ENCODE results near the gene TMPRSS13. TPM values are rescaled to one million over a fixed set of nuclear protein-coding genes. Genes with fewer than 3 reads are reported as not detected.
"Not testable (repeated sequence)": the region's sequence is repeated elsewhere in the genome, so short reads cannot be mapped to it uniquely, and the experiment has no call there.

Gene TMPRSS13
- total RNA-seq, 4 donors from 2014 or later: not detected

GRCh38 chr11:117930668-117931330 lies 1.6 kb upstream of the TMPRSS13 start:
- no peak for DNase-seq (ENCODE audit: extremely low spot score)
- intact Hi-C loops (cut with DNase I): no loop called here
- Histone ChIP-seq H3K36me3 (no peaks in the 10 kb centered on the region), H3K4me3 (no peak overlapping the region), H3K4me1 (peaks cover 0 to 2% (median 0%) of the 10 kb centered on the region in 4 donors), H3K9me3 (no peaks in the 10 kb centered on the region), H3K27ac (replicated peaks in 1 of 4) (no peak overlapping the region), H3K27me3 (peaks cover 0 to 19% (median 0%) of the 10 kb centered on the region in 4 donors)
- TF ChIP-seq POLR2AphosphoS5 (IDR thresholded peaks at IDR 0.05) (no peak), CTCF (IDR thresholded peaks at IDR 0.05) (no peak)
- WGBS: 91% methylated on average over 9 of the region's 9 CpGs

GRCh38 chr11:117929916-117930570 lies 841 bp upstream of the TMPRSS13 start:
- DNase-seq (ENCODE audit: extremely low spot score): no peak
- Histone ChIP-seq H3K36me3 (no peaks in the 10 kb centered on the region), H3K27ac (replicated peaks in 1 of 4) (no peak overlapping the region), H3K4me3 (no peak overlapping the region), H3K27me3 (peaks cover 0 to 15% (median 0%) of the 10 kb centered on the region in 4 donors), H3K9me3 (no peaks in the 10 kb centered on the region), H3K4me1 (peaks cover 0 to 2% (median 0%) of the 10 kb centered on the region in 4 donors)
- 75% methylated on average over 6 of the region's 7 CpGs for WGBS
- intact Hi-C loops (cut with DNase I): no loop called here
- no peak for TF ChIP-seq POLR2A (IDR thresholded peaks at IDR 0.05; ENCODE audit: low read depth)
- TF ChIP-seq POLR2AphosphoS5 (IDR thresholded peaks at IDR 0.05): no peak
- no peak for TF ChIP-seq CTCF (IDR thresholded peaks at IDR 0.05)
- no peak for TF ChIP-seq EP300 (IDR thresholded peaks at IDR 0.05)

GRCh38 chr11:117928446-117929141 lies 608 bp downstream of the TMPRSS13 start:
- intact Hi-C loops (cut with DNase I): no loop called here
- no peak for TF ChIP-seq CTCF (IDR thresholded peaks at IDR 0.05)
- no peak for TF ChIP-seq POLR2AphosphoS5 (IDR thresholded peaks at IDR 0.05)
- no peak for TF ChIP-seq EP300 (IDR thresholded peaks at IDR 0.05)
- TF ChIP-seq POLR2A (IDR thresholded peaks at IDR 0.05; ENCODE audit: low read depth): no peak
- H3K27me3 ChIP-seq: peaks cover 0 to 8% (median 0%) of the 10 kb centered on the region in 4 donors

GRCh38 chr11:117927926-117928325 lies 1.3 kb downstream of the TMPRSS13 start:
- TF ChIP-seq POLR2A (IDR thresholded peaks at IDR 0.05; ENCODE audit: low read depth) (no peak), EP300 (IDR thresholded peaks at IDR 0.05) (no peak)
- Histone ChIP-seq H3K9me3 (no peaks in the 10 kb centered on the region), H3K27ac (replicated peaks in 1 of 4) (no peak overlapping the region), H3K27me3 (peaks cover 0 to 8% (median 0%) of the 10 kb centered on the region in 4 donors), H3K4me3 (no peak overlapping the region), H3K4me1 (peaks cover 0 to 2% (median 0%) of the 10 kb centered on the region in 4 donors), H3K36me3 (no peaks in the 10 kb centered on the region)
- intact Hi-C loops (cut with DNase I): no loop called here
- no peak for DNase-seq (ENCODE audit: extremely low spot score)
- 89% methylated on average over 3 of the region's 3 CpGs for WGBS

More at GRCh38 chr11:117928446-117929141, 608 bp downstream of the TMPRSS13 start:
- Histone ChIP-seq H3K36me3 (no peaks in the 10 kb centered on the region), H3K4me3 (no peak overlapping the region), H3K9me3 (no peaks in the 10 kb centered on the region), H3K27ac (replicated peaks in 1 of 4) (no peak overlapping the region), H3K4me1 (peaks cover 0 to 2% (median 0%) of the 10 kb centered on the region in 4 donors)
- DNase-seq (ENCODE audit: extremely low spot score): no peak
- WGBS: 70% methylated on average over 4 of the region's 6 CpGs

- H3K27me3 ChIP-seq; H3K27ac ChIP-seq (replicated peaks in 1 of 4); H3K36me3 ChIP-seq; DNase-seq (ENCODE audit: extremely low spot score); H3K4me1 ChIP-seq; intact Hi-C loops (cut with DNase I); H3K9me3 ChIP-seq; H3K4me3 ChIP-seq: not testable (repeated sequence)
- 77% methylated on average over 6 of the region's 7 CpGs for WGBS
Observed at GRCh38 chr11:117926166-117926565, 3.0 kb downstream of the TMPRSS13 start.
